Astrocyte of the spinal cord (primary cell): ENCODE data around the gene MOV10.

Source experiments
- DNase-seq: peaks from one replicate; pipeline ENCODE4 v3.0.0; 2011; ENCODE audit warnings: low read depth, low spot score
- H3K4me3 ChIP-seq: 2 replicates; pipeline ENCODE4 v1.5.1; 2011; ENCODE audit warnings: low read depth, mild to moderate bottlenecking, low read length, moderate library complexity
- in situ Hi-C: cut with HindIII; loops from 2 replicates; pipeline ENCODE4 v1.10.0; 2017; ENCODE audit warnings: low sequenced_read_pairs
- TF ChIP-seq, protein P1 (sequence below): IDR thresholded peaks from 2 replicates; pipeline ENCODE4 v1.5.1; 2012; ENCODE audit warnings: low read depth, mild to moderate bottlenecking, low read length, inconsistent platforms

Gene MOV10

DNA sequence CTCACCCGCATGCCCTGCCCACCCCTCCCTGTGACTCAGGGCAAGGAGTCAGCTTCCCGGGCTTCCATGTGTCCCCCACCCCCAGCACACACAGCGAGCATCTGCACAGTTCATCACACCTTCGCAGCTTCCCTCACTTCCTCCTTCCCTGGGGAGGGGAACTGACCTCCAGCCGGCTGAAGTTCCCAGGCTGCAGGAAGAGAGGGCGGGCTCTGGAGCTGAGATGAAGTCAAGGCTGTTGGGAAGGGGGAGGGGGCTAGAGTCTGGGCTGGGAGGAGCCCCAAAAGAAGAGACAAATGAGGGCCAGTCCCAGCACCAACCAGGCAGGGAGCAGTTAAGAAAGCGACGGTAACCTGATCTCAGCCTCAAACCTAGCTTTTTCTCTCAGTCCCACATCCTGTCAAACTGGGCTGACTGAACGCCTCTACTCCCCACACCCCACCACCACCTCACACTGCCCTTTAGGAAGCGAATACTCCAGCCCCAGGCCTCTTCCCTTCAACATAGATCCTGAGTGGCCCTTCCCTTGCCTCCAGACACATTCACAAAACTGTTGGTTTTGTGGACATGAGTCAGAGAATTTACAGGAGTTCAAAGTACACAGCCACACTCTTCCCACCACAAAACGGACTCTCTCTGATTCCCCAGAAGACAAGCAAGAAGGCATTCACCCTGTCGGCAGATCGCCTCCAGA is 30.6 kb downstream of the MOV10 start:
- DNase-seq, result peak; percentile 97

DNA sequence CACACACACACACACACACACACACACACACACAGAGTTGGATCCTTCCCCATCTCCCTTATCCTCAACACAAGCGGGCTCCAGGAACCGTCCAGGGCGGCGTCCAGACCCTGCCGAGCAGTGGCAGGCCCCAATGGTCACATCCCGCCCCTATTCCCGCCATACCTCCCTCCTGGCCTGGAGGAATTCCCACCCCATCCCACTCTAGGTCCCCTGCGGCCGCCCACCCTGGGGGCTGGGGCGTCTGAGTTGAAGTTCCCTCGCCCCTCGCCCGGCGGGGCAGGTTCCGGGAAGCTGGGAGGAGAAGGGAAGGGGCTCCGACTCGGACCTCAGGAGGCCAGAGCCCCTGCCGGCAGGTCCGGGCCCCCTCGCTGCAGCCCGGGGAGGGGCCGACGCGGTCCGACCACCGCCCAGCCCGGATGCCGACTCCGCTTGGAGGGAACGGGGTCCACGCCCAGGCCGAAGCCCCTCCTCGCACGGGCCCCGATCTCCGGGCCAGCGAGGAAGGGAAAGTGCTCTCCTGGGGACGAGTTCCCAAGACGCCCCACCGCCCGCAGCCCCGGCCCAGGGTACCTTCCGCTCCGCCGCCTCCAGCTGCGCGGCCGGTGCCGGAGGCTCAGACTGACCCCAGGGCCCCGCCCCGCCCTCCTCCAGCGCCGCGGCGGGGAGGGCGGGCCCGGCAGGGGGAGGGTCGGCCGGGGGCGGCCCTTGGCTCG is 32.2 kb downstream of the MOV10 start, which contains the start of gene RHOC:
TSS of gene RHOC (minus strand) at position 623 of the 716 bp plus-strand sequence. CDS start 3,328 bp downstream, outside the sequence.
- in situ Hi-C loops, result no loop called here
- TF ChIP-seq, protein P1, sequence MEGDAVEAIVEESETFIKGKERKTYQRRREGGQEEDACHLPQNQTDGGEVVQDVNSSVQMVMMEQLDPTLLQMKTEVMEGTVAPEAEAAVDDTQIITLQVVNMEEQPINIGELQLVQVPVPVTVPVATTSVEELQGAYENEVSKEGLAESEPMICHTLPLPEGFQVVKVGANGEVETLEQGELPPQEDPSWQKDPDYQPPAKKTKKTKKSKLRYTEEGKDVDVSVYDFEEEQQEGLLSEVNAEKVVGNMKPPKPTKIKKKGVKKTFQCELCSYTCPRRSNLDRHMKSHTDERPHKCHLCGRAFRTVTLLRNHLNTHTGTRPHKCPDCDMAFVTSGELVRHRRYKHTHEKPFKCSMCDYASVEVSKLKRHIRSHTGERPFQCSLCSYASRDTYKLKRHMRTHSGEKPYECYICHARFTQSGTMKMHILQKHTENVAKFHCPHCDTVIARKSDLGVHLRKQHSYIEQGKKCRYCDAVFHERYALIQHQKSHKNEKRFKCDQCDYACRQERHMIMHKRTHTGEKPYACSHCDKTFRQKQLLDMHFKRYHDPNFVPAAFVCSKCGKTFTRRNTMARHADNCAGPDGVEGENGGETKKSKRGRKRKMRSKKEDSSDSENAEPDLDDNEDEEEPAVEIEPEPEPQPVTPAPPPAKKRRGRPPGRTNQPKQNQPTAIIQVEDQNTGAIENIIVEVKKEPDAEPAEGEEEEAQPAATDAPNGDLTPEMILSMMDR, result no peak
- peak within 1 kb of the TSS; percentile 92 for H3K4me3 ChIP-seq
- DNase-seq, result peak; percentile 69

More for the DNA sequence above, 30.6 kb downstream of the MOV10 start:
- H3K4me3 ChIP-seq, result peak overlapping the region; percentile 92
- TF ChIP-seq, protein P1, result no peak
- in situ Hi-C loops, result no loop called here

DNA sequence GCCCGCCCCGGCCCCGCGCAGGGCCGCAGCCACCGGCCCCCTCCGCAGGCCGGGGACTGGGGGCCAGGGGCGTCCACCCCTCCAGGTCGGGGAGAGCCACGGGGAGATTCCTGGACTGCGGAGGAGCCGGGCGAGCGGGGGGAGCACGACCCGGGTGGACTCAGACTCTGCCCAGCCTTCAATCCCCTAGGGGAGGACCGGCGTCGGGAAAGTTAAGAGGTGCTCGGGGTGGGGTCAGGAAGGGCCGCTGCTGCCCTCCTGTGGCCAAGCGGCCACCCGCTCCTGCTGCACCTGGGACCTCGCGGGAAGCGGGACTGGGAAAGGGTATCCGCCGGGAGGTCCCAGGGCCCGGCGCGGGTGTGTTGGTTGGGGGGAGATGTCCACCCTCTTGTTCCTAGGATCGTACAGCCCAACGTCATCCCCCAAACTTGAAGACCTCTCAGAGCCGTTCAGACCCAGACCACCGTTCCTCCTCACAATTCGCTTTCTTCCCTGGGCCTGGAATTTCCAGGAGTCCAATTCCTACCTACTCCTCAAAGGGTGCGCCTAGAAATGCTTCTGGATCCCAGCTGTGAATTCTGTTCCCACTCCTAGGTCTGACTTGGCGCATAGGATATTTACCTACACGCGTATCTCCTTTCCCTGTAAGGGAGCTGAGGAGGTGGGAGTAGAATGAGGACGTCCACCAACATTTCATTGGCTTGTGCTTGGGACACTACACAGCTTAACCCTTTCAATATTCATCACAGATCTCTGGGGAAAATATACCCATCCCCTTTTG is 33.0 kb downstream of the MOV10 start:
- peak; percentile 89 for DNase-seq
- TF ChIP-seq, protein P1, result peak; percentile 95
- in situ Hi-C loops, result no loop called here
- peak overlapping the region; percentile 92 for H3K4me3 ChIP-seq

DNA sequence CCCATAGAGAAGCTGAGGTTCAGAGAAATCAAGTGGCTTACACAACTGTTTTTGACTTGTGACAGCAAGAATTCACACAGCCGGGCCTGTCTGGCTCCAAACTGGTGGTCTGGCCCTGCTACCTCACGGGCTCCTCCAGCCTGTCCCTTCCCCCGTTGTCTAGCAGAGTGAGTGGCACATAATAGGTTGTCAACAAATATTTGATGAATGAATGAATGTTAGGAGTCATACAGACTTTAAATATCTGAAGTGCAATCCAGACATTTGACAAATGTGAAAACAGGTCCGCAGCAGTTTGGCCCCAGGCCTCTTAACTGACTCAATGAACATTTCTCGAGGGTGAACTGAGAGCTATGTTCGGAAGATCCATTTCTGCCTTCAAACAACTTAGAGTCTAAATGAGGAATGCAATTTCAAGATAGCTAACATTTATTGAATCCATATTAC is 33.6 kb downstream of the MOV10 start:
- in situ Hi-C loops, result no loop called here
- TF ChIP-seq, protein P1, result no peak
- no peak for DNase-seq
- H3K4me3 ChIP-seq, result no peak overlapping the region

DNA sequence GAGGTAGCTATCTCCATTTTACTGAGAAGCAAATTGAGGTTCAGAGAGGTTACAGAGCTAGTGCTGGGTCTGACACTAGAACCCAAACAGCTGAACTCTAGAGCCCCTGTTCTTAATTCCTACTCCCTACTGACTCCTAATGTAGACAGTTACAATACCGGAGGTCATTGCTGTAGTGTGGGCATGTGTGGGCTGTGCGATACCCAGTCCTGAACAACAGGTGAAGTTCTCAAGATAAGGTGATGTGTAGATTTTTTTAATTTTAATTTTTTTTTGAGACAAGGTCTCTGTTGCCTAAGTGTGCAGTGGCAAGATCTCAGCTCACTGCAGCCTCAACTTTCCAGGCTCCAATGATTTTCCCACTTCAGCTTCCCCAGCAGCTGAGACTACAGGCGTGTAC is 34.0 kb downstream of the MOV10 start:
- no peak overlapping the region for H3K4me3 ChIP-seq
- TF ChIP-seq, protein P1, result no peak
- DNase-seq, result no peak
- in situ Hi-C loops, result no loop called here

DNA sequence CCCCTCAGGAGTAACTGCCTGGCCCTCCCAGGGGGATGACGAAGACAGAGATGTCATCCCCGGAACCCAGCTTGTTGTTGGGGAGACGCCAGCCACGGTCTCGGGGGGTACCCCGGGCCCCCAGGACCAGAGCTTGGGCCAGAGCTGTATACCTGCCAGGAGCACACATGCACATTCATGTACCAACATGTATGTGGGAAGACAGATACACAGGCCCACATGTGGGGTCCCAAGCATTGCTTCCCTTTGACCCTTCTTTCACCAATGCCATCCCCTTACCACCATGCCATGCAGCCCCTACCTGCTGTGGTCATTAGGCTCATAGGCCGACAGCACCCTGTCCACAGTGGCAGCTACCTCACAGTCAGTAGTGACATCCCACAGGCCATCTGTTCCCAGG is 35.7 kb downstream of the MOV10 start:
- DNase-seq, result no peak
- in situ Hi-C loops, result no loop called here
- TF ChIP-seq, protein P1, result no peak
- no peak overlapping the region for H3K4me3 ChIP-seq
